A549 (cell line): ENCODE data around the gene DDX59. TPM values are rescaled to one million over a fixed set of nuclear protein-coding genes. Genes with fewer than 3 reads are reported as not detected.

Source experiments
- ATAC-seq, 2 experiments: fragments of 200-7000 bp in 1 of 2; fragments of >200 bp in 1 of 2; cut with Nextera tagmentation in 1 of 2; cut with Tn5 transposase in 1 of 2; 3 replicates each; pipeline versions ENCODE4 v1.8.0 to v1.9.1; 2018 to 2020; ENCODE audit warnings: mild to moderate bottlenecking in 1 of 2, moderate library complexity in 1 of 2
- CTCF ChIA-PET: fragments of 300-600 bp; sonication (Branson Sonifier 250); formaldehyde crosslinking; extraction: SDS; loops from one replicate; lab custom pipeline; 2021; ENCODE audit warnings: antibody characterized with exemption, inconsistent platforms; lab: Yijun Ruan, JAX
- POLR2A ChIA-PET: fragments of 350-600 bp; formaldehyde crosslinking; extraction: SDS; loops from one replicate; lab custom pipeline; 2021; ENCODE audit warnings: antibody characterized with exemption, inconsistent platforms; lab: Yijun Ruan, JAX
- DNase-seq, 2 experiments: peaks; one replicate each; pipeline versions ENCODE4 v3.0.0 to v3.0.0-alpha.2; 2011 to 2016; ENCODE audit warnings: low read depth in 1 of 2, low spot score in 1 of 2
- FAIRE-seq: peaks from 2 replicates; lab custom pipeline; 2011; peaks lifted over from hg19 to GRCh38; lab: Jason Lieb, UNC
- H3K27ac ChIP-seq, 2 experiments: fragments of >200 bp; sonication (Bioruptor Twin); formaldehyde crosslinking; 3 replicates each; pipeline ENCODE4 v1.5.1; 2016 to 2017
- H3K4me1 ChIP-seq: fragments of >200 bp; sonication (Bioruptor Twin); formaldehyde crosslinking; 3 replicates; pipeline ENCODE4 v1.6.1; 2016
- H3K4me2 ChIP-seq: fragments of >200 bp; sonication (Bioruptor Twin); formaldehyde crosslinking; 3 replicates; pipeline ENCODE4 v1.6.1; 2016
- H3K4me3 ChIP-seq: fragments of >200 bp; sonication (Bioruptor Twin); formaldehyde crosslinking; 3 replicates; pipeline ENCODE4 v1.5.1; 2016
- H3K9me3 ChIP-seq: fragments of >200 bp; sonication (Bioruptor Twin); formaldehyde crosslinking; 3 replicates; pipeline ENCODE4 v1.6.1; 2016
- EHMT2 ChIP-seq: fragments of 200-600 bp; sonication (generic); IDR thresholded peaks from 2 replicates; pipeline ENCODE4 v1.6.1; 2016; ENCODE audit warnings: antibody characterized with exemption, low read depth, mild to moderate bottlenecking, moderate library complexity
- ESRRA ChIP-seq: fragments of 150-350 bp; IDR thresholded peaks from 2 replicates; pipeline ENCODE4 v1.6.1; 2014; ENCODE audit warnings: mild to moderate bottlenecking, low read length, borderline replicate concordance
- FOSB ChIP-seq: fragments of 250-450 bp; sonication (Bioruptor Pico); IDR thresholded peaks from 2 replicates; pipeline ENCODE4 v1.5.0; 2020; ENCODE audit warnings: mild to moderate bottlenecking, moderate library complexity
- FOXS1 ChIP-seq: fragments of 250-450 bp; sonication (Bioruptor Pico); IDR thresholded peaks from 2 replicates; pipeline ENCODE4 v1.5.0; 2020; ENCODE audit warnings: mild to moderate bottlenecking, moderate library complexity
- HDAC2 ChIP-seq: fragments of 200-600 bp; sonication (generic); IDR thresholded peaks from 2 replicates; pipeline ENCODE4 v1.6.1; 2016
- HOXB13 ChIP-seq: fragments of 250-450 bp; sonication (Bioruptor Pico); IDR thresholded peaks from 2 replicates; pipeline ENCODE4 v1.5.0; 2020; ENCODE audit warnings: low read depth, mild to moderate bottlenecking, moderate library complexity
- JUN ChIP-seq, 2 experiments: fragments of >200 bp; sonication (Bioruptor Twin); formaldehyde crosslinking; IDR thresholded peaks; 2 replicates in 1 of 2; 3 replicates in 1 of 2; pipeline ENCODE4 v1.6.1; 2016 to 2017
- JUNB ChIP-seq: fragments of >200 bp; sonication (Bioruptor Twin); formaldehyde crosslinking; IDR thresholded peaks from 2 replicates; pipeline ENCODE4 v1.6.1; 2016
- MYC ChIP-seq: IDR thresholded peaks from 2 replicates; pipeline ENCODE4 v1.6.1; 2012; ENCODE audit warnings: mild to moderate bottlenecking, inconsistent platforms, low read length, improper control_type of control experiment, borderline replicate concordance
- NFE2L2 ChIP-seq: fragments of 150-350 bp; conservative IDR thresholded peaks from 2 replicates; pipeline ENCODE4 v1.6.1; 2014; ENCODE audit warnings: low read length
- PHF8 ChIP-seq: fragments of 200-600 bp; sonication (generic); IDR thresholded peaks from 2 replicates; pipeline ENCODE4 v1.6.1; 2016; ENCODE audit warnings: low read depth, mild to moderate bottlenecking, antibody characterized with exemption, moderate library complexity, borderline replicate concordance
- POLR2A ChIP-seq: IDR thresholded peaks from 2 replicates; pipeline ENCODE4 v1.6.1; 2012; ENCODE audit warnings: mild to moderate bottlenecking, low read length
- RCOR1 ChIP-seq: fragments of 150-350 bp; IDR thresholded peaks from 2 replicates; pipeline ENCODE4 v1.6.1; 2014; ENCODE audit warnings: antibody characterized with exemption, low read length, low read depth
- RFX5 ChIP-seq: fragments of 450-650 bp; IDR thresholded peaks from 2 replicates; pipeline ENCODE4 v1.7.1; 2014; ENCODE audit warnings: antibody characterized with exemption, mild to moderate bottlenecking, moderate library complexity
- TFCP2L1 ChIP-seq: fragments of 250-450 bp; sonication (Bioruptor Pico); IDR thresholded peaks from 2 replicates; pipeline ENCODE4 v1.5.0; 2021; ENCODE audit warnings: mild to moderate bottlenecking
- ZFP36 ChIP-seq: fragments of 450-650 bp; IDR thresholded peaks from 2 replicates; pipeline ENCODE4 v1.6.1; 2014; ENCODE audit warnings: borderline replicate concordance; ENCODE audit not compliant: partially characterized antibody
- WGBS: methylation state at CpG from one replicate; pipeline ENCODE4 v1.1.6; 2017; ENCODE audit errors: missing lambda C conversion rate; 5-methylcytosine and 5-hydroxymethylcytosine counted together
- polyA plus RNA-seq, 4 experiments: library from polyadenylated mRNA; depleted of rRNA in 3 of 4; stranded (reverse); fragments of >200 nt; fragmentation: RNase III in 1 of 4; extraction: RNeasy Plus Mini Kit Qiagen cat#74134 plus additional on column Dnase treatment in 1 of 4; gene quantifications; 2 replicates in 3 of 4; 3 replicates in 1 of 4; pipeline ENCODE4 v1.2.3, GENCODE V29; 2011 to 2017
- TF ChIP-seq, protein P1 (sequence below): fragments of 200-600 bp; sonication (generic); IDR thresholded peaks from 2 replicates; pipeline ENCODE4 v1.6.1; 2016; ENCODE audit warnings: antibody characterized with exemption, mild to moderate bottlenecking, moderate library complexity
- TF ChIP-seq, protein P2 (sequence below): fragments of >200 bp; sonication (Bioruptor Twin); formaldehyde crosslinking; IDR thresholded peaks from 3 replicates; pipeline ENCODE4 v1.5.1; 2016
- TF ChIP-seq, protein P3 (sequence below): IDR thresholded peaks from 2 replicates; pipeline ENCODE4 v1.6.1; 2012

The DDX59 gene
- polyA plus RNA-seq, 2 of the 4 experiments (the other 2 are of a cell fraction) = 16.6 to 42.9 TPM

DNA sequence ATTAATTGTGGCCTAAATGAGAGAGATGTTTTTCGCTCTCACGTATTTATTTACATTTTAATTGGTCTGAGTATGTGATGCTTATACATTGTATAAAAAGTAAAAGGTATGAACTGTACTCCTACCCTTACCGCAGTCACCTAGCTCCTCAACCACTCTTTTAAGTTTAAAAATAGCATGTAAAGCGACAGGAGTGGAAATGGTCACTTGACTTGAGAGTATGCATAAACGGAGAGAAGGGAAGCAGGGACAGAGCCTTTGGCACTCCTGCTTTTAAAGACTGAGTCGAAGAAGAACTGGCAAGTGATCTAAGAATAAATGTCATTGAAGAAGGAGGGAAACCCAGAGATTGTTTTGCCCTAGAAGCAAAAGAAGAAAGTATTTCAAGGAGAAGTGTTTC lies 11.5 kb upstream of the DDX59 start:
- no peak overlapping the region for H3K4me3 ChIP-seq
- H3K4me1 ChIP-seq = 0 out of 3 replicates have a peak, but pooled peaks cover 2% of the 10 kb centered on the region
- POLR2A ChIA-PET = interaction anchor here (3.1 kb wide), 1 partner anchor 12 kb away, joined by 15 read pairs; the partner anchor contains the start of gene DDX59
- WGBS = 84% methylated on average over 6 of the region's 6 CpGs
- no peak for ATAC-seq
- FAIRE-seq = no peak
- no peak overlapping the region for H3K27ac ChIP-seq
- TF ChIP-seq FOSB (CRISPR knock-in tag) = no peak
- TF ChIP-seq TFCP2L1 (CRISPR knock-in tag) = no peak
- TF ChIP-seq NFE2L2 = no peak
- TF ChIP-seq HDAC2 = no peak
- no peak for TF ChIP-seq RFX5
- TF ChIP-seq HOXB13 (CRISPR knock-in tag) = no peak
- H3K9me3 ChIP-seq = no peaks in the 10 kb centered on the region
- CTCF ChIA-PET = interaction anchor here (0.8 to 1.4 kb wide), 6 partner anchors 9 to 122 kb away, joined by 3 to 4 read pairs (median 3); partner anchors contain the start of genes CAMSAP2 and DDX59
- no peak for DNase-seq
- H3K4me2 ChIP-seq = no peak overlapping the region

DNA sequence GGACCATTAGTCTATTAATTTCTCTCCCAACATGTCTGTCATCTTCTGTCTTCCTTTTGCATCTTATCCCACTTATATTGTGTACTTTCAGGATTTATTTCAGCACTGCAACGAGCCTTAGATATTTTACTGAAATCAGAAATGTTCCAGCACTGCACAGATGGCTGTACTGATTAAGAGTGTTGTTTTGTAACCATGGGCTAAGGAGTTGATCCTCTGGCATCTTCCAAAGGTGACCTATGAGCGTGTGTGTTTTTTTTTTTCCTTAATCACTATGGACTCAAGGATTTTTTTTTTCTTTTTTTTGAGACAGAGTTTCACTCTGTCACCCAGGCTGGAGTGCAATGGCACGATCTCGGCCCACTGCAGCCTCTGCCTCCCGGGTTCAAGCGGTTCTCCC lies 7.1 kb upstream of the DDX59 start:
- no peaks in the 10 kb centered on the region for H3K4me1 ChIP-seq
- ChIA-PET POLR2A (no interaction called here), CTCF (no interaction called here)
- no peak overlapping the region for H3K4me2 ChIP-seq
- H3K27ac ChIP-seq = no peak overlapping the region
- no peaks in the 10 kb centered on the region for H3K9me3 ChIP-seq
- H3K4me3 ChIP-seq = no peak overlapping the region
- no peak for FAIRE-seq
- DNase-seq = no peak
- TF ChIP-seq JUNB (no peak), HDAC2 (no peak), ESRRA (no peak), FOXS1 (no peak), ZFP36 (no peak)
- TF ChIP-seq, protein P1, sequence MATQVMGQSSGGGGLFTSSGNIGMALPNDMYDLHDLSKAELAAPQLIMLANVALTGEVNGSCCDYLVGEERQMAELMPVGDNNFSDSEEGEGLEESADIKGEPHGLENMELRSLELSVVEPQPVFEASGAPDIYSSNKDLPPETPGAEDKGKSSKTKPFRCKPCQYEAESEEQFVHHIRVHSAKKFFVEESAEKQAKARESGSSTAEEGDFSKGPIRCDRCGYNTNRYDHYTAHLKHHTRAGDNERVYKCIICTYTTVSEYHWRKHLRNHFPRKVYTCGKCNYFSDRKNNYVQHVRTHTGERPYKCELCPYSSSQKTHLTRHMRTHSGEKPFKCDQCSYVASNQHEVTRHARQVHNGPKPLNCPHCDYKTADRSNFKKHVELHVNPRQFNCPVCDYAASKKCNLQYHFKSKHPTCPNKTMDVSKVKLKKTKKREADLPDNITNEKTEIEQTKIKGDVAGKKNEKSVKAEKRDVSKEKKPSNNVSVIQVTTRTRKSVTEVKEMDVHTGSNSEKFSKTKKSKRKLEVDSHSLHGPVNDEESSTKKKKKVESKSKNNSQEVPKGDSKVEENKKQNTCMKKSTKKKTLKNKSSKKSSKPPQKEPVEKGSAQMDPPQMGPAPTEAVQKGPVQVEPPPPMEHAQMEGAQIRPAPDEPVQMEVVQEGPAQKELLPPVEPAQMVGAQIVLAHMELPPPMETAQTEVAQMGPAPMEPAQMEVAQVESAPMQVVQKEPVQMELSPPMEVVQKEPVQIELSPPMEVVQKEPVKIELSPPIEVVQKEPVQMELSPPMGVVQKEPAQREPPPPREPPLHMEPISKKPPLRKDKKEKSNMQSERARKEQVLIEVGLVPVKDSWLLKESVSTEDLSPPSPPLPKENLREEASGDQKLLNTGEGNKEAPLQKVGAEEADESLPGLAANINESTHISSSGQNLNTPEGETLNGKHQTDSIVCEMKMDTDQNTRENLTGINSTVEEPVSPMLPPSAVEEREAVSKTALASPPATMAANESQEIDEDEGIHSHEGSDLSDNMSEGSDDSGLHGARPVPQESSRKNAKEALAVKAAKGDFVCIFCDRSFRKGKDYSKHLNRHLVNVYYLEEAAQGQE = no peak
- TF ChIP-seq, protein P2, sequence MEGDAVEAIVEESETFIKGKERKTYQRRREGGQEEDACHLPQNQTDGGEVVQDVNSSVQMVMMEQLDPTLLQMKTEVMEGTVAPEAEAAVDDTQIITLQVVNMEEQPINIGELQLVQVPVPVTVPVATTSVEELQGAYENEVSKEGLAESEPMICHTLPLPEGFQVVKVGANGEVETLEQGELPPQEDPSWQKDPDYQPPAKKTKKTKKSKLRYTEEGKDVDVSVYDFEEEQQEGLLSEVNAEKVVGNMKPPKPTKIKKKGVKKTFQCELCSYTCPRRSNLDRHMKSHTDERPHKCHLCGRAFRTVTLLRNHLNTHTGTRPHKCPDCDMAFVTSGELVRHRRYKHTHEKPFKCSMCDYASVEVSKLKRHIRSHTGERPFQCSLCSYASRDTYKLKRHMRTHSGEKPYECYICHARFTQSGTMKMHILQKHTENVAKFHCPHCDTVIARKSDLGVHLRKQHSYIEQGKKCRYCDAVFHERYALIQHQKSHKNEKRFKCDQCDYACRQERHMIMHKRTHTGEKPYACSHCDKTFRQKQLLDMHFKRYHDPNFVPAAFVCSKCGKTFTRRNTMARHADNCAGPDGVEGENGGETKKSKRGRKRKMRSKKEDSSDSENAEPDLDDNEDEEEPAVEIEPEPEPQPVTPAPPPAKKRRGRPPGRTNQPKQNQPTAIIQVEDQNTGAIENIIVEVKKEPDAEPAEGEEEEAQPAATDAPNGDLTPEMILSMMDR = no peak
- WGBS = 76% methylated on average over 6 of the region's 6 CpGs
- no peak for ATAC-seq

DNA sequence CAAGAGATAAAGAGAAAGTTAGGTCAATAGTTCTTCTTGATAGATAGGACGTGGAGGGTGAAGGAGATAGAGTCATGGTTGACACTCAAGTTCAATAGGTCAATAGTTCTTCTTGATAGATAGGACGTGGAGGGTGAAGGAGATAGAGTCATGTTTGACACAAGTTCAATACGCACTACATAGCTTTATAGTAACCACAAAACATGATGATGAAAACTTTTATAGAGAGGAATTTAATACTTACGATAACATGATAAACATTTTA lies 5.8 kb upstream of the DDX59 start:
- no peak overlapping the region for H3K27ac ChIP-seq
- no peak overlapping the region for H3K4me2 ChIP-seq
- peaks cover 10% of the 10 kb centered on the region for H3K4me1 ChIP-seq
- no peak overlapping the region for H3K4me3 ChIP-seq
- FAIRE-seq (no peak), ATAC-seq (no peak), DNase-seq (no peak)
- H3K9me3 ChIP-seq = no peaks in the 10 kb centered on the region
- POLR2A ChIA-PET = interaction anchor here (1.1 kb wide), 1 partner anchor 63 kb away, joined by 4 read pairs; the partner anchor contains the start of gene CAMSAP2
- 83% methylated on average over 4 of the region's 4 CpGs for WGBS
- CTCF ChIA-PET = interaction anchor here (0.6 to 1.6 kb wide), 2 partner anchors 8 to 123 kb away, joined by 3 to 4 read pairs; no protein-coding TSS in a partner anchor
- TF ChIP-seq POLR2A = no peak
- TF ChIP-seq EHMT2 = no peak
- no peak for TF ChIP-seq PHF8
- no peak for TF ChIP-seq TFCP2L1 (CRISPR knock-in tag)
- TF ChIP-seq, protein P3, sequence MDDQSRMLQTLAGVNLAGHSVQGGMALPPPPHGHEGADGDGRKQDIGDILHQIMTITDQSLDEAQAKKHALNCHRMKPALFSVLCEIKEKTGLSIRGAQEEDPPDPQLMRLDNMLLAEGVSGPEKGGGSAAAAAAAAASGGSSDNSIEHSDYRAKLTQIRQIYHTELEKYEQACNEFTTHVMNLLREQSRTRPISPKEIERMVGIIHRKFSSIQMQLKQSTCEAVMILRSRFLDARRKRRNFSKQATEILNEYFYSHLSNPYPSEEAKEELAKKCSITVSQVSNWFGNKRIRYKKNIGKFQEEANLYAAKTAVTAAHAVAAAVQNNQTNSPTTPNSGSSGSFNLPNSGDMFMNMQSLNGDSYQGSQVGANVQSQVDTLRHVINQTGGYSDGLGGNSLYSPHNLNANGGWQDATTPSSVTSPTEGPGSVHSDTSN = no peak
- TF ChIP-seq JUN (IDR thresholded peaks at IDR 0.05) = no peak
- TF ChIP-seq, protein P1 = no peak
- no peak for TF ChIP-seq MYC
- TF ChIP-seq RCOR1 = no peak
- TF ChIP-seq FOSB (CRISPR knock-in tag) = no peak
- TF ChIP-seq, all 56 proteins: peak for 0
